ENCODE measurements around the gene ITM2C. TPM values are rescaled to one million over a fixed set of nuclear protein-coding genes. Genes with fewer than 3 reads are reported as not detected.

ITM2C gene
- total and polyA plus RNA-seq, 2 of the 8 experiments (the other 6 are each of a cell fraction or from before 2014, with no cell fraction given), result 362 to 742 TPM

DNA sequence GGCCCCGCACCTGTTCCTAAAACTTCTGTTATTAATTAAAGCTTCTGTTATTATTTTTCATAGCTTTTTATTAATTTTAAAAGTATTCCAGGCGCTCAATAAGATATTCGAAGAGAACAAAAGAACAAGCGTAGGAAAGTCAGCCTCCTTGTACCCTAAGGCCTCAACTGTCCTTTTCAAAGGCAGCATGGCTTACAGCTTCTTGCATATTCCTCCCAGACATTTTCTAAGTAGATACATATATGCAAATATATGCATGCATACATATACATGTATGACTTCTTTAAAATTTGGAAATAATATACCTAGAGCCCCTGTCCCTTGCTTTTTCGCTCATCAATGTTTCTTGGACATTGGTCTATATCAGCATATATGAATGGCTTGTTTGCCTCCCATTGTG, 48.0 kb downstream of the ITM2C start (continued):
- TF ChIP-seq, protein P1, sequence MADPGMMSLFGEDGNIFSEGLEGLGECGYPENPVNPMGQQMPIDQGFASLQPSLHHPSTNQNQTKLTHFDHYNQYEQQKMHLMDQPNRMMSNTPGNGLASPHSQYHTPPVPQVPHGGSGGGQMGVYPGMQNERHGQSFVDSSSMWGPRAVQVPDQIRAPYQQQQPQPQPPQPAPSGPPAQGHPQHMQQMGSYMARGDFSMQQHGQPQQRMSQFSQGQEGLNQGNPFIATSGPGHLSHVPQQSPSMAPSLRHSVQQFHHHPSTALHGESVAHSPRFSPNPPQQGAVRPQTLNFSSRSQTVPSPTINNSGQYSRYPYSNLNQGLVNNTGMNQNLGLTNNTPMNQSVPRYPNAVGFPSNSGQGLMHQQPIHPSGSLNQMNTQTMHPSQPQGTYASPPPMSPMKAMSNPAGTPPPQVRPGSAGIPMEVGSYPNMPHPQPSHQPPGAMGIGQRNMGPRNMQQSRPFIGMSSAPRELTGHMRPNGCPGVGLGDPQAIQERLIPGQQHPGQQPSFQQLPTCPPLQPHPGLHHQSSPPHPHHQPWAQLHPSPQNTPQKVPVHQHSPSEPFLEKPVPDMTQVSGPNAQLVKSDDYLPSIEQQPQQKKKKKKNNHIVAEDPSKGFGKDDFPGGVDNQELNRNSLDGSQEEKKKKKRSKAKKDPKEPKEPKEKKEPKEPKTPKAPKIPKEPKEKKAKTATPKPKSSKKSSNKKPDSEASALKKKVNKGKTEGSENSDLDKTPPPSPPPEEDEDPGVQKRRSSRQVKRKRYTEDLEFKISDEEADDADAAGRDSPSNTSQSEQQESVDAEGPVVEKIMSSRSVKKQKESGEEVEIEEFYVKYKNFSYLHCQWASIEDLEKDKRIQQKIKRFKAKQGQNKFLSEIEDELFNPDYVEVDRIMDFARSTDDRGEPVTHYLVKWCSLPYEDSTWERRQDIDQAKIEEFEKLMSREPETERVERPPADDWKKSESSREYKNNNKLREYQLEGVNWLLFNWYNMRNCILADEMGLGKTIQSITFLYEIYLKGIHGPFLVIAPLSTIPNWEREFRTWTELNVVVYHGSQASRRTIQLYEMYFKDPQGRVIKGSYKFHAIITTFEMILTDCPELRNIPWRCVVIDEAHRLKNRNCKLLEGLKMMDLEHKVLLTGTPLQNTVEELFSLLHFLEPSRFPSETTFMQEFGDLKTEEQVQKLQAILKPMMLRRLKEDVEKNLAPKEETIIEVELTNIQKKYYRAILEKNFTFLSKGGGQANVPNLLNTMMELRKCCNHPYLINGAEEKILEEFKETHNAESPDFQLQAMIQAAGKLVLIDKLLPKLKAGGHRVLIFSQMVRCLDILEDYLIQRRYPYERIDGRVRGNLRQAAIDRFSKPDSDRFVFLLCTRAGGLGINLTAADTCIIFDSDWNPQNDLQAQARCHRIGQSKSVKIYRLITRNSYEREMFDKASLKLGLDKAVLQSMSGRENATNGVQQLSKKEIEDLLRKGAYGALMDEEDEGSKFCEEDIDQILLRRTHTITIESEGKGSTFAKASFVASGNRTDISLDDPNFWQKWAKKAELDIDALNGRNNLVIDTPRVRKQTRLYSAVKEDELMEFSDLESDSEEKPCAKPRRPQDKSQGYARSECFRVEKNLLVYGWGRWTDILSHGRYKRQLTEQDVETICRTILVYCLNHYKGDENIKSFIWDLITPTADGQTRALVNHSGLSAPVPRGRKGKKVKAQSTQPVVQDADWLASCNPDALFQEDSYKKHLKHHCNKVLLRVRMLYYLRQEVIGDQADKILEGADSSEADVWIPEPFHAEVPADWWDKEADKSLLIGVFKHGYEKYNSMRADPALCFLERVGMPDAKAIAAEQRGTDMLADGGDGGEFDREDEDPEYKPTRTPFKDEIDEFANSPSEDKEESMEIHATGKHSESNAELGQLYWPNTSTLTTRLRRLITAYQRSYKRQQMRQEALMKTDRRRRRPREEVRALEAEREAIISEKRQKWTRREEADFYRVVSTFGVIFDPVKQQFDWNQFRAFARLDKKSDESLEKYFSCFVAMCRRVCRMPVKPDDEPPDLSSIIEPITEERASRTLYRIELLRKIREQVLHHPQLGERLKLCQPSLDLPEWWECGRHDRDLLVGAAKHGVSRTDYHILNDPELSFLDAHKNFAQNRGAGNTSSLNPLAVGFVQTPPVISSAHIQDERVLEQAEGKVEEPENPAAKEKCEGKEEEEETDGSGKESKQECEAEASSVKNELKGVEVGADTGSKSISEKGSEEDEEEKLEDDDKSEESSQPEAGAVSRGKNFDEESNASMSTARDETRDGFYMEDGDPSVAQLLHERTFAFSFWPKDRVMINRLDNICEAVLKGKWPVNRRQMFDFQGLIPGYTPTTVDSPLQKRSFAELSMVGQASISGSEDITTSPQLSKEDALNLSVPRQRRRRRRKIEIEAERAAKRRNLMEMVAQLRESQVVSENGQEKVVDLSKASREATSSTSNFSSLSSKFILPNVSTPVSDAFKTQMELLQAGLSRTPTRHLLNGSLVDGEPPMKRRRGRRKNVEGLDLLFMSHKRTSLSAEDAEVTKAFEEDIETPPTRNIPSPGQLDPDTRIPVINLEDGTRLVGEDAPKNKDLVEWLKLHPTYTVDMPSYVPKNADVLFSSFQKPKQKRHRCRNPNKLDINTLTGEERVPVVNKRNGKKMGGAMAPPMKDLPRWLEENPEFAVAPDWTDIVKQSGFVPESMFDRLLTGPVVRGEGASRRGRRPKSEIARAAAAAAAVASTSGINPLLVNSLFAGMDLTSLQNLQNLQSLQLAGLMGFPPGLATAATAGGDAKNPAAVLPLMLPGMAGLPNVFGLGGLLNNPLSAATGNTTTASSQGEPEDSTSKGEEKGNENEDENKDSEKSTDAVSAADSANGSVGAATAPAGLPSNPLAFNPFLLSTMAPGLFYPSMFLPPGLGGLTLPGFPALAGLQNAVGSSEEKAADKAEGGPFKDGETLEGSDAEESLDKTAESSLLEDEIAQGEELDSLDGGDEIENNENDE (IDR thresholded peaks at IDR 0.05; ENCODE audit: insufficient replicate concordance, low read length), result no peak
- TF ChIP-seq POLR2AphosphoS5 (IDR thresholded peaks at IDR 0.05; ENCODE audit: low read depth, low read length) (no peak), TAF1 (IDR thresholded peaks at IDR 0.05; ENCODE audit: low read depth, low read length) (no peak), RFX5 (IDR thresholded peaks at IDR 0.05; ENCODE audit: borderline replicate concordance, low read depth, low read length) (no peak), CREB1 (IDR thresholded peaks at IDR 0.05) (no peak), ZNF274 (IDR thresholded peaks at IDR 0.05; ENCODE audit: borderline replicate concordance, extremely low read depth, low read length) (no peak), RBBP5 (IDR thresholded peaks at IDR 0.05; ENCODE audit: borderline replicate concordance, low read depth, low read length) (no peak), TAF7 (optimal IDR thresholded peaks at IDR 0.05; ENCODE audit: borderline replicate concordance, low read depth, low read length) (no peak), EZH2 (IDR thresholded peaks at IDR 0.05; ENCODE audit: low read depth, low read length, severe bottlenecking) (no peak)
- TF ChIP-seq, protein P2, sequence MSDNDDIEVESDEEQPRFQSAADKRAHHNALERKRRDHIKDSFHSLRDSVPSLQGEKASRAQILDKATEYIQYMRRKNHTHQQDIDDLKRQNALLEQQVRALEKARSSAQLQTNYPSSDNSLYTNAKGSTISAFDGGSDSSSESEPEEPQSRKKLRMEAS (IDR thresholded peaks at IDR 0.05), result no peak
